Suprapubic skin (tissue), 3 donors: Measurements from ENCODE around the gene SLC22A16.
"Not testable (repeated sequence)": the region's sequence is repeated elsewhere in the genome, so short reads cannot be mapped to it uniquely, and the experiment has no call there.

Experiments
- POLR2A ChIP-seq, 2 donors: fragments of 450-650 bp; IDR thresholded peaks; one replicate each; pipeline ENCODE4 v1.6.1; 2017; ENCODE audit warnings: antibody characterized with exemption in 2 of 2, mild to moderate bottlenecking in 2 of 2, moderate library complexity in 2 of 2
- TF ChIP-seq, protein P1 (sequence below), 2 donors: fragments of 200-600 bp in 1 of 2; fragments of 450-650 bp in 1 of 2; sonication (generic) in 1 of 2; IDR thresholded peaks; one replicate each; pipeline ENCODE4 v1.5.1; 2016 to 2019; ENCODE audit warnings: antibody characterized with exemption in 2 of 2, mild to moderate bottlenecking in 1 of 2, moderate library complexity in 1 of 2

DNA sequence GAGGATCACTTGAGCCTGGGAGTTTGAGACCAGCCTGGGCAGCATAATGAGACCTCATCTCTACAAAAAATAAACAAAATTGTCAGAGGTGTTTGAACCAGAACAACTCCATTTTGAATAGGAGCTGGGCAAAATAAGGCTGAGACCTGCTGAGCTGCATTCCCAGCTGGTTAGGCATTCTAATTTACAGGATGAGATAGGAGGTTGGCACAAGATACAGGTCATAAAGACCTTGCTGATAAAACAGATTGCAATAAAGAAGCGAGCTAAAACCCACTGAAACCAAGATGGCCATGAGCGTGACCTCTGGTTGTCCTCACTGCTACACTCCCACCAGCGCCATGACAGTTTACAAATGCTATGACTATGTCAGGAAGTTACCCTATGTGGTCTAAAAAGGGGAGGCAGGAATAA, 11.6 kb upstream of the SLC22A16 start:
- TF ChIP-seq POLR2A (IDR thresholded peaks at IDR 0.05) = not testable (repeated sequence)
- TF ChIP-seq, protein P1, sequence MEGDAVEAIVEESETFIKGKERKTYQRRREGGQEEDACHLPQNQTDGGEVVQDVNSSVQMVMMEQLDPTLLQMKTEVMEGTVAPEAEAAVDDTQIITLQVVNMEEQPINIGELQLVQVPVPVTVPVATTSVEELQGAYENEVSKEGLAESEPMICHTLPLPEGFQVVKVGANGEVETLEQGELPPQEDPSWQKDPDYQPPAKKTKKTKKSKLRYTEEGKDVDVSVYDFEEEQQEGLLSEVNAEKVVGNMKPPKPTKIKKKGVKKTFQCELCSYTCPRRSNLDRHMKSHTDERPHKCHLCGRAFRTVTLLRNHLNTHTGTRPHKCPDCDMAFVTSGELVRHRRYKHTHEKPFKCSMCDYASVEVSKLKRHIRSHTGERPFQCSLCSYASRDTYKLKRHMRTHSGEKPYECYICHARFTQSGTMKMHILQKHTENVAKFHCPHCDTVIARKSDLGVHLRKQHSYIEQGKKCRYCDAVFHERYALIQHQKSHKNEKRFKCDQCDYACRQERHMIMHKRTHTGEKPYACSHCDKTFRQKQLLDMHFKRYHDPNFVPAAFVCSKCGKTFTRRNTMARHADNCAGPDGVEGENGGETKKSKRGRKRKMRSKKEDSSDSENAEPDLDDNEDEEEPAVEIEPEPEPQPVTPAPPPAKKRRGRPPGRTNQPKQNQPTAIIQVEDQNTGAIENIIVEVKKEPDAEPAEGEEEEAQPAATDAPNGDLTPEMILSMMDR (IDR thresholded peaks at IDR 0.05) = not testable (repeated sequence)
